Measurements from ENCODE around the gene ALDH1A2. TPM values are rescaled to one million over a fixed set of nuclear protein-coding genes. Genes with fewer than 3 reads are reported as not detected.

ALDH1A2 gene
- total and polyA plus RNA-seq, 4 experiments from 2014 or later: 0.15 to 0.83 TPM; not detected in 2

- intact Hi-C loops (cut with micrococcal nuclease): no loop called here
- DNase-seq: no peak
- H3K4me3 Mint-ChIP-seq: no peak overlapping the region
- no peaks in the 10 kb centered on the region for H3K36me3 Mint-ChIP-seq
- ChIA-PET POLR2A (ENCODE audit: partially characterized antibody) (no interaction called here), CTCF (ENCODE audit: partially characterized antibody) (no interaction called here)
- no peaks in the 10 kb centered on the region for H3K4me1 ChIP-seq (ENCODE audit: insufficient read depth, low read length)
- peaks cover 4% of the 10 kb centered on the region for H3K27me3 ChIP-seq (ENCODE audit: insufficient read depth, low read length)
- no peak overlapping the region for H3K4me3 ChIP-seq (ENCODE audit: low read length in 2 of 2)
- H3K9me3 Mint-ChIP-seq: peaks cover 0 to 1% (median 0%) of the 10 kb centered on the region in 8 donors
- H3K27me3 Mint-ChIP-seq: peaks cover 12 to 13% of the 10 kb centered on the region in 2 donors
- H3K27ac Mint-ChIP-seq: no peak overlapping the region
- H3K27ac ChIP-seq (ENCODE audit: low read depth, low read length): no peak overlapping the region
- no peaks in the 10 kb centered on the region for H3K36me3 ChIP-seq (ENCODE audit: insufficient read depth, low read length)
- H3K4me1 Mint-ChIP-seq: no peaks in the 10 kb centered on the region
- no peaks in the 10 kb centered on the region for H3K9me3 ChIP-seq (ENCODE audit: control insufficient read depth in 1 of 2, low read length in 2 of 2)
Measured at GRCh38 chr15:57945616-57946015, 119.9 kb downstream of the ALDH1A2 start.

- Mint-ChIP-seq H3K27ac (no peak overlapping the region), H3K4me1 (no peaks in the 10 kb centered on the region), H3K36me3 (no peaks in the 10 kb centered on the region), H3K27me3 (peaks cover 15 to 21% of the 10 kb centered on the region in 2 donors), H3K9me3 (peaks cover 0 to 1% (median 0%) of the 10 kb centered on the region in 8 donors), H3K4me3 (no peak overlapping the region)
- no peaks in the 10 kb centered on the region for H3K36me3 ChIP-seq (ENCODE audit: insufficient read depth, low read length)
- no peak for DNase-seq
- H3K4me3 ChIP-seq (ENCODE audit: low read length in 2 of 2): no peak overlapping the region
- no peaks in the 10 kb centered on the region for H3K4me1 ChIP-seq (ENCODE audit: insufficient read depth, low read length)
- no peaks in the 10 kb centered on the region for H3K9me3 ChIP-seq (ENCODE audit: control insufficient read depth in 1 of 2, low read length in 2 of 2)
- intact Hi-C loops (cut with micrococcal nuclease): no loop called here
- H3K27me3 ChIP-seq (ENCODE audit: insufficient read depth, low read length): peaks cover 4% of the 10 kb centered on the region
- H3K27ac ChIP-seq (ENCODE audit: low read depth, low read length): no peak overlapping the region
- POLR2A ChIA-PET (ENCODE audit: partially characterized antibody): no interaction called here
- CTCF ChIA-PET (ENCODE audit: partially characterized antibody): interaction anchor here (1.4 kb wide), 1 partner anchor 83 kb away, joined by 4 read pairs; no protein-coding TSS in a partner anchor
Measured at GRCh38 chr15:57943754-57944420, 121.6 kb downstream of the ALDH1A2 start.

GRCh38 chr15:57943171-57943570 is 122.3 kb downstream of the ALDH1A2 start:
- H3K9me3 Mint-ChIP-seq: peaks cover 0 to 1% (median 0%) of the 10 kb centered on the region in 8 donors
- H3K36me3 Mint-ChIP-seq: no peaks in the 10 kb centered on the region
- peaks cover 19% of the 10 kb centered on the region in 2 donors for H3K27me3 Mint-ChIP-seq
- H3K4me1 Mint-ChIP-seq: no peaks in the 10 kb centered on the region
- no peaks in the 10 kb centered on the region for H3K4me1 ChIP-seq (ENCODE audit: insufficient read depth, low read length)
- DNase-seq: no peak
- intact Hi-C loops (cut with micrococcal nuclease): no loop called here
- no peaks in the 10 kb centered on the region for H3K9me3 ChIP-seq (ENCODE audit: control insufficient read depth in 1 of 2, low read length in 2 of 2)
- no peak overlapping the region for H3K4me3 Mint-ChIP-seq
- CTCF ChIA-PET (ENCODE audit: partially characterized antibody): interaction anchor here (1.4 kb wide), 1 partner anchor 82 kb away, joined by 4 read pairs; no protein-coding TSS in a partner anchor
- no peak overlapping the region for H3K27ac ChIP-seq (ENCODE audit: low read depth, low read length)
- no peak overlapping the region for H3K4me3 ChIP-seq (ENCODE audit: low read length in 2 of 2)
- H3K27ac Mint-ChIP-seq: no peak overlapping the region
- no peaks in the 10 kb centered on the region for H3K36me3 ChIP-seq (ENCODE audit: insufficient read depth, low read length)
- peaks cover 4% of the 10 kb centered on the region for H3K27me3 ChIP-seq (ENCODE audit: insufficient read depth, low read length)
- POLR2A ChIA-PET (ENCODE audit: partially characterized antibody): no interaction called here

GRCh38 chr15:57941816-57942215 is 123.7 kb downstream of the ALDH1A2 start:
- CTCF ChIA-PET (ENCODE audit: partially characterized antibody): no interaction called here
- POLR2A ChIA-PET (ENCODE audit: partially characterized antibody): no interaction called here
- intact Hi-C loops (cut with micrococcal nuclease): no loop called here

GRCh38 chr15:57932348-57932747 is 133.2 kb downstream of the ALDH1A2 start:
- no peaks in the 10 kb centered on the region for H3K36me3 Mint-ChIP-seq
- intact Hi-C loops (cut with micrococcal nuclease): no loop called here
- no peaks in the 10 kb centered on the region for H3K27me3 ChIP-seq (ENCODE audit: insufficient read depth, low read length)

More at GRCh38 chr15:57941816-57942215, 123.7 kb downstream of the ALDH1A2 start:
- H3K9me3 Mint-ChIP-seq: peaks cover 0 to 1% (median 0%) of the 10 kb centered on the region in 8 donors
- H3K27ac ChIP-seq (ENCODE audit: low read depth, low read length): no peak overlapping the region
- H3K27ac Mint-ChIP-seq: no peak overlapping the region
- no peak overlapping the region for H3K4me3 ChIP-seq (ENCODE audit: low read length in 2 of 2)
- H3K4me3 Mint-ChIP-seq: no peak overlapping the region
- H3K4me1 ChIP-seq (ENCODE audit: insufficient read depth, low read length): no peaks in the 10 kb centered on the region
- H3K4me1 Mint-ChIP-seq: no peaks in the 10 kb centered on the region
- no peaks in the 10 kb centered on the region for H3K36me3 Mint-ChIP-seq
- H3K27me3 ChIP-seq (ENCODE audit: insufficient read depth, low read length): peaks cover 4% of the 10 kb centered on the region
- no peaks in the 10 kb centered on the region for H3K9me3 ChIP-seq (ENCODE audit: control insufficient read depth in 1 of 2, low read length in 2 of 2)
- H3K27me3 Mint-ChIP-seq: peaks cover 20% of the 10 kb centered on the region in 2 donors
- no peak for DNase-seq
- H3K36me3 ChIP-seq (ENCODE audit: insufficient read depth, low read length): no peaks in the 10 kb centered on the region

GRCh38 chr15:57931570-57931969 is 133.9 kb downstream of the ALDH1A2 start:
- Mint-ChIP-seq H3K9me3 (peaks cover 0 to 9% (median 0%) of the 10 kb centered on the region in 8 donors), H3K36me3 (no peaks in the 10 kb centered on the region), H3K4me1 (no peaks in the 10 kb centered on the region), H3K4me3 (no peak overlapping the region), H3K27me3 (peaks cover 16 to 21% of the 10 kb centered on the region in 2 donors), H3K27ac (peak overlapping the region in 1 of 7 donors; percentile 37)
- H3K27me3 ChIP-seq (ENCODE audit: insufficient read depth, low read length): no peaks in the 10 kb centered on the region
- H3K9me3 ChIP-seq (ENCODE audit: control insufficient read depth in 1 of 2, low read length in 2 of 2): no peaks in the 10 kb centered on the region
- POLR2A ChIA-PET (ENCODE audit: partially characterized antibody): no interaction called here
- CTCF ChIA-PET (ENCODE audit: partially characterized antibody): no interaction called here
- no peaks in the 10 kb centered on the region for H3K4me1 ChIP-seq (ENCODE audit: insufficient read depth, low read length)
- H3K27ac ChIP-seq (ENCODE audit: low read depth, low read length): no peak overlapping the region
- intact Hi-C loops (cut with micrococcal nuclease): no loop called here
- H3K36me3 ChIP-seq (ENCODE audit: insufficient read depth, low read length): no peaks in the 10 kb centered on the region
- no peak for DNase-seq
- no peak overlapping the region for H3K4me3 ChIP-seq (ENCODE audit: low read length in 2 of 2)

More at GRCh38 chr15:57932348-57932747, 133.2 kb downstream of the ALDH1A2 start:
- H3K4me3 ChIP-seq (ENCODE audit: low read length in 2 of 2): no peak overlapping the region
- H3K27me3 Mint-ChIP-seq: peaks cover 18 to 21% of the 10 kb centered on the region in 2 donors
- ChIA-PET POLR2A (ENCODE audit: partially characterized antibody) (no interaction called here), CTCF (ENCODE audit: partially characterized antibody) (no interaction called here)
- H3K4me3 Mint-ChIP-seq: no peak overlapping the region
- no peak for DNase-seq
- no peak overlapping the region for H3K27ac ChIP-seq (ENCODE audit: low read depth, low read length)
- no peaks in the 10 kb centered on the region for H3K9me3 ChIP-seq (ENCODE audit: control insufficient read depth in 1 of 2, low read length in 2 of 2)
- peaks cover 0 to 9% (median 0%) of the 10 kb centered on the region in 8 donors for H3K9me3 Mint-ChIP-seq
- no peaks in the 10 kb centered on the region for H3K4me1 Mint-ChIP-seq
- H3K4me1 ChIP-seq (ENCODE audit: insufficient read depth, low read length): no peaks in the 10 kb centered on the region
- no peaks in the 10 kb centered on the region for H3K36me3 ChIP-seq (ENCODE audit: insufficient read depth, low read length)
- H3K27ac Mint-ChIP-seq: no peak overlapping the region

- no peaks in the 10 kb centered on the region for H3K4me1 ChIP-seq (ENCODE audit: insufficient read depth, low read length)
- H3K4me3 ChIP-seq (ENCODE audit: low read length in 2 of 2): no peak overlapping the region
- H3K4me1 Mint-ChIP-seq: no peaks in the 10 kb centered on the region
- no peaks in the 10 kb centered on the region for H3K36me3 ChIP-seq (ENCODE audit: insufficient read depth, low read length)
- CTCF ChIA-PET (ENCODE audit: partially characterized antibody): no interaction called here
- POLR2A ChIA-PET (ENCODE audit: partially characterized antibody): no interaction called here
- no peaks in the 10 kb centered on the region for H3K9me3 ChIP-seq (ENCODE audit: control insufficient read depth in 1 of 2, low read length in 2 of 2)
- no peaks in the 10 kb centered on the region for H3K27me3 ChIP-seq (ENCODE audit: insufficient read depth, low read length)
- intact Hi-C loops (cut with micrococcal nuclease): no loop called here
- no peaks in the 10 kb centered on the region for H3K36me3 Mint-ChIP-seq
- peaks cover 13 to 15% of the 10 kb centered on the region in 2 donors for H3K27me3 Mint-ChIP-seq
- DNase-seq: no peak
- H3K9me3 Mint-ChIP-seq: peaks cover 0 to 8% (median 0%) of the 10 kb centered on the region in 8 donors
- H3K4me3 Mint-ChIP-seq: no peak overlapping the region
- no peak overlapping the region for H3K27ac Mint-ChIP-seq
- no peak overlapping the region for H3K27ac ChIP-seq (ENCODE audit: low read depth, low read length)
Measured at GRCh38 chr15:57927091-57927631, 138.3 kb downstream of the ALDH1A2 start.

All from CD4-positive, alpha-beta memory T cell (primary cell).